HG03066 (cell line): ENCODE measurements around the gene ZNF276.
"Not testable (repeated sequence)": the region's sequence is repeated elsewhere in the genome, so short reads cannot be mapped to it uniquely, and the experiment has no call there.

Source experiments
- ATAC-seq: cut with Tn5 transposase; IDR thresholded peaks from one replicate; pipeline ENCODE4 v1.9.1; 2021; ENCODE audit warnings: low read depth; ENCODE audit not compliant: unreplicated experiment

The ZNF276 gene, protein sequence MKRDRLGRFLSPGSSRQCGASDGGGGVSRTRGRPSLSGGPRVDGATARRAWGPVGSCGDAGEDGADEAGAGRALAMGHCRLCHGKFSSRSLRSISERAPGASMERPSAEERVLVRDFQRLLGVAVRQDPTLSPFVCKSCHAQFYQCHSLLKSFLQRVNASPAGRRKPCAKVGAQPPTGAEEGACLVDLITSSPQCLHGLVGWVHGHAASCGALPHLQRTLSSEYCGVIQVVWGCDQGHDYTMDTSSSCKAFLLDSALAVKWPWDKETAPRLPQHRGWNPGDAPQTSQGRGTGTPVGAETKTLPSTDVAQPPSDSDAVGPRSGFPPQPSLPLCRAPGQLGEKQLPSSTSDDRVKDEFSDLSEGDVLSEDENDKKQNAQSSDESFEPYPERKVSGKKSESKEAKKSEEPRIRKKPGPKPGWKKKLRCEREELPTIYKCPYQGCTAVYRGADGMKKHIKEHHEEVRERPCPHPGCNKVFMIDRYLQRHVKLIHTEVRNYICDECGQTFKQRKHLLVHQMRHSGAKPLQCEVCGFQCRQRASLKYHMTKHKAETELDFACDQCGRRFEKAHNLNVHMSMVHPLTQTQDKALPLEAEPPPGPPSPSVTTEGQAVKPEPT

DNA sequence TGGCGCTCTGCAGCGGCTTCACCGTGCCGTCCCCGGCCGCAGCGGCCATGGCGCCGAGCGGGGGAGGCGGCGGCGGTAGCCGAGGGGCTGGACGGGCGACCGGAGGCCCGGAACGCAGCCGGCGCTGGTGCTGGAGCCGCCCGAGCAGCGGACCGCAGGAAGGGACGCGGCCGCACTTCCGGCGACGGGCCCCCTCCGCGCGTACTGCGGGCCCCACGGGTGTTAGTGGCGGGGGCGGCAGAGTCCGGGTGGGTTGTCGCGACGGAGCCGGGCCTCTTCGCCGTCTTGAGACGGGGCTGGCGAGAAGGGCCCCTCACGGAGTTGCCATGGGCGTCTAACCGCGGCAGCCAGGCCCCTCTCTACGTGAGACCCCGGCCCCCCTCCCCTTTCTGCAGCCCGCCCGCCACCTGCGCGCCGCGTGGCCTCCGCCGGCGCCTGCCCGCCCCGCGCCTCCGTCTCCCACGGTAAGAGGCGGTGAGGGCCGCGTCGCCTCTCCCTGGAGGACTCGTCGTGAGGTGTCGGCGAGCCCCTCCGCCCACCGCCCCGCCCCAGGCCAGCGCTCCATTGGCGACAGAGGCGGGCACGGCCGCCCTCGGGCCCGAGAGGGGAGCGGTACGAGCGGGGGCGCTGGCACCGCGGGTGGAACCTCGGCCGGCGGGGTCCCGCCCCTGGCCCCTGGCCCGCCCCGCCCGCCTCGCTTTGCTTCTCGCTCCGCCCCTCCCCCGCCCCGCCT lies at the start of gene ZNF276, which contains the start of gene VPS9D1:
TSS of gene ZNF276 (plus strand) at position 725 of the 733 bp plus-strand sequence. CDS start 104 bp downstream, outside the sequence.
TSS of gene VPS9D1 (minus strand) at position 86 of the 733 bp plus-strand sequence. CDS start at position 49, 37 bp downstream.
- ATAC-seq = peak; percentile 52

- ATAC-seq = not testable (repeated sequence)
These were observed 49.8 kb upstream of the ZNF276 start for GRCh38 chr16:89671565-89671964.

- no peak for ATAC-seq
These were observed 49.0 kb upstream of the ZNF276 start for GRCh38 chr16:89672177-89672941.

GRCh38 chr16:89678258-89678657 lies 43.1 kb upstream of the ZNF276 start:
- no peak for ATAC-seq

- no peak for ATAC-seq
These were observed 35.4 kb upstream of the ZNF276 start for GRCh38 chr16:89685916-89686315.

- ATAC-seq = peak; percentile 79
These were observed 34.7 kb upstream of the ZNF276 start, which contains the start of gene CDK10 for GRCh38 chr16:89686520-89687091. Gene CDK10, plus strand, starts transcription at chr16:89686689. Its CDS starts 22 bp downstream, at chr16:89686711.

DNA sequence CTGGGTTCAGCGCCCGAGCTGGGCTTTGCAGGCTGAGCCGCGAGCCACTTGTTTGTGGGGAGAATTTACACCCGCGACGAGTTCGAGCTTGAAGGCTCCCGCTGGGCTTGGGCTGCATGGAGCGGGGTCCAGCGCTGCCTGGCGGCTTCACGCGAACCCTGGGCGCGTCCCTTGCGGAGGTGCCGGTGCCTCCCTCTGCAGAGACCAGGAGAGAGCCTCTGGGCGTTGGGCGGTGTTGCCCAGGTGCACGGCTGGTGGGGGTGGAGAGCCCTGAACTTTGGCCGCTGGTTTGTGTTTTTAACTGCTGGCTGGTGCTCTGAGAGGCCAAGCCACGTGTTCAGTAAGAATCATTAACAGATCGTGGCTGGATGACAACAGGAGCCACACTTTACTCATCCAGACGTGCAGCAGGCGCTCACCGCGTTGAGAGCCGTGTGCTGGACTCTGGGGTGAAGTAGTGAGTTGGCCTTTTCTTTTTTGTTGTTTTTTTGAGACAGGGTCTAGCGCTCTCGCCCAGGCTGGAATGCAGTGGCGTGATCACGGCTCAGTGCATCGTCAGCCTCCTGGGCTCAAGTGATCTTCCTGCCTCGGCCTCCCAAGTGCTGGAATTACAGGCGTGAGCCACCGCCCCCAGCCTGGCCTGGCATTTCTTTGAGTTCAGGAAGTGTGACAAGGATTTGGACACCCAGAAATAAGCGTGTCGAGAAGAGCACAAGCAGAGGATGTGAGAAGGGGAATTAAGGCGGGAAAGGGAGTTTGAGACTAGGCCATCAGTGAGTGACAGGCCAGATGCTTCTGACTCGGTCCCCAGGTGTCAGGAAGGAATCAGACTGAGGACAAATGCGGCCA lies 34.0 kb upstream of the ZNF276 start:
- peak; percentile 45 for ATAC-seq

- ATAC-seq = no peak
These were observed 32.9 kb upstream of the ZNF276 start for GRCh38 chr16:89688395-89688794.

GRCh38 chr16:89689142-89689541 lies 32.2 kb upstream of the ZNF276 start:
- ATAC-seq = no peak

DNA sequence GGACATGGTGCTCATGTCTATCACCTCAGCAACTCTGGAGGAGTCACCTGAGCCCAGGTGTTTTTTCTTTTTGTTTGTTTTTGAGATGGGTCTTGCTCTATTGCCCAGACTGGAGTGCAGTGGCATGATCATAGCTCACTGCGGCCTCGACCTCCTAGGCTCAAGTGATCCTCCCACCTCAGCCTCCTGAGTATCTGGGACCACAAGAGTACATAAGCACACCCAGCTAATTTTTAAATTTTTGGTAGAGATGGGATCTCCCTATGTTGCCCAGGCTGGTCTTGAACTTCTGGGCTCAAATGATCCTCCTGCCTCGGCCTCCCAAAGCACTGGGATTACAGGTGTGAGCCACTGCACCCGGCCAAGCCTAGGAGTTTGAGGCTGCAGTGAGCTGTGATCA lies 31.7 kb upstream of the ZNF276 start:
- ATAC-seq = not testable (repeated sequence)

GRCh38 chr16:89690392-89690901 lies 30.9 kb upstream of the ZNF276 start:
- no peak for ATAC-seq

GRCh38 chr16:89691231-89691985 lies 29.9 kb upstream of the ZNF276 start:
- ATAC-seq = no peak

GRCh38 chr16:89691986-89692569 lies 29.3 kb upstream of the ZNF276 start:
- no peak for ATAC-seq

DNA sequence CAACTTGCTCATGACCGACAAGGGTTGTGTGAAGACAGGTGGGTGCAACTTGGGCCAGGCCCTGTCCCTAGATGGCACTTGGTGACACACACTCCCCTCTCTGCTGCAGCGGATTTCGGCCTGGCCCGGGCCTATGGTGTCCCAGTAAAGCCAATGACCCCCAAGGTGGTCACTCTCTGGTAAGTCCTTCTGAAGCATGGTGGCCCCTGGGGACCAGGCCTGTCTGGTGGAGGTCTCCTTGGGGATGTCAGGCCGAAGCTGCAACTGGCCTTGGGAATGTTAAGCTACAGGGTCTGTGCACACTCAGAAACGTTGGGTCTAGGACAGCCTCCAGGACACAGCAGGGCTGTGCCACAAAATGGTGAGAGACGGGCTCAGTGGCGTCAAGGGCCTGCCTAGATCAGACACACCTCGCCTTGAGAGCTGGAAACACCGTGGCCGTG lies 28.0 kb upstream of the ZNF276 start:
- no peak for ATAC-seq

DNA sequence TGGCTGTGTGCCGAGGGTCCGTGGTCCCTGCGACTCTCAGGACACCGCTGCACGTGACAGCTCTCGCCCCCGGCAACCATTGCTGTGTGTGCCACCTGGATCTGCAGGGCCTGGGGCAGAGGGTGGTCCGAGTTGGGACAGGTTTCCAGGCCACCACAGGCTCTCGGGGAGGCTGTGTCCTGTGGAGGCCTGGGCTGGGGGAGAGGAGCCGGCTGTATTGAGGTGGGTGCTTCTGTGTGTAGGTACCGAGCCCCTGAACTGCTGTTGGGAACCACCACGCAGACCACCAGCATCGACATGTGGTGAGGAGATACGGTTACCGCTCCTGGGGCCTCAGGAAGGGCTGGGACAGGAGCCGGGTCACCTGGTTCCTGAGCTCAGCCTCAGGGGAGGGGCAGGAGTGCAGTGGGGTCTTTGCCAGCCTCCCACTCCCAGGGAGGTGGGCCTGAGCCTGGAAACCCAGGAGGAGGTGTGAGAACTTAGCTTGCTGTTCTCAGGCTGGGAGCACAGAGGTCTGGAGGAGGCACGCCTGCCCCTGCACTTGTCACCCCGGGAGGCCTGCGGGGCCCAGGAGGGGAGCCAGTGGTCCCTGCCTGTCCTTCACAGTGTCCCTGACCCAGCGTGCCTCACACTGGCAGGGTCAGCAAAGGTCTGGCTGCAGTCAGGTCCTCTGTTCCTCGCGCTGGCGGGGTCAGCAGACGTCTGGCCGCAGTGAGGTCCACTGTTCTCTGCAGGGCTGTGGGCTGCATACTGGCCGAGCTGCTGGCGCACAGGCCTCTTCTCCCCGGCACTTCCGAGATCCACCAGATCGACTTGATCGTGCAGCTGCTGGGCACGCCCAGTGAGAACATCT lies 27.2 kb upstream of the ZNF276 start:
- ATAC-seq = no peak

GRCh38 chr16:89694784-89695085 lies 26.6 kb upstream of the ZNF276 start:
- ATAC-seq = not testable (repeated sequence)
